ENCODE results near the gene SERTAD4.
"Not testable (repeated sequence)": the region's sequence is repeated elsewhere in the genome, so short reads cannot be mapped to it uniquely, and the experiment has no call there.

SERTAD4 gene

DNA sequence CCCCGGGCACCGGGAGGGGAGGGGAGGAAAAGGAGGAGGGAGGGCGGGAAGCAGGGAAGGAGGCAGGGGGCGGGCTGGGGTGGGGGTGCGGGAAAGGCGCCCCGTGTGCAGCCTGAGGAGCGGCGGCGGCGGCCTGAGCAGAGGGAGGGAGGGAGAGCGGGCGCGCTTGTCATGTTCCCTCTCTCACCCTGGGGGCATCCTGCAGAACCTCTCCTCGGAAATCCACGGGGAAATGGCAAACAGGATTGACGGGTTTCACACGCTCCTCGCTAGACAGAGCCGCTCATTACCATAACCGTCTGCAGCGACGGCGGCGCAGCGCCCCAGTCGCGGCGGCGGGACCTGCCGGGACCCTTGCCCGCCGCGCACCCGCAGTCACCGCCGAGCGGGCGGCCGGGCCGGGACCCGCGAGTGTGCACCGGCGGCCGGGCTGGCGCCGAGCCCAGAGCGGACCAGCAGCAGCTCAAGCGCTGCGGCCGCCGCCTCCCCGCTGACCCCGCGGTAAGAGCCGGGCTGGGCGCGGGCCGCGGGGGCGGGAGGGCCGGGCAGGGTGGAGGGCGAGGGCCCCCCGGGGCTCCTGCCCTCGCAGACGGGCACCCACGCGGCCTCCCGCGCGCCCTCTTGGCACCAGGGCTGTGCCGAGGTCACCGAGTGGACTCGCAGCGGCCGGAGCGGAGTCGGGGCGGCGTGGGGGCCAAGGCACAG lies at the start of gene SERTAD4:
SERTAD4 (plus strand) TSS at position 286 of the 705 bp plus-strand sequence. CDS start 5,165 bp downstream, outside the sequence.
- DNase-seq (ENCODE audit: low read depth), result no peak

DNA sequence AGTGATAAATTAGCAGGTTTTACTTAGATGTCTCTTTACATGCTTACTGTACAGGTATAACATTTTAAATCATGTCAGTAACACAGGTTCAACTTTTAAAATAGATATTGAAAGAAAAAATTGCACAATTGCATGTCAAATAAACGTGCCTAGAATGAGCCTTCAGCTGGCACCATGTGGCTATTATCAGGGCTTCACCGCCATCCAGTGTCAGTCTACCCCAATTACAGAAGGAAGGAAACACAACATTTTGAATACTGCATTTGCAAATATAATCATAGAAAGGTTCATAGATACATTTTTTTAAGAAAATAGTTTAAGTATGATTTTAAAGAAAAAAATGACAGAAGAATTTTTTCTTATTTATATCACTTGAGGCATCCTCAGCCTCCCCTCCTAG lies 47.5 kb upstream of the SERTAD4 start:
- DNase-seq (ENCODE audit: low read depth), result no peak

DNA sequence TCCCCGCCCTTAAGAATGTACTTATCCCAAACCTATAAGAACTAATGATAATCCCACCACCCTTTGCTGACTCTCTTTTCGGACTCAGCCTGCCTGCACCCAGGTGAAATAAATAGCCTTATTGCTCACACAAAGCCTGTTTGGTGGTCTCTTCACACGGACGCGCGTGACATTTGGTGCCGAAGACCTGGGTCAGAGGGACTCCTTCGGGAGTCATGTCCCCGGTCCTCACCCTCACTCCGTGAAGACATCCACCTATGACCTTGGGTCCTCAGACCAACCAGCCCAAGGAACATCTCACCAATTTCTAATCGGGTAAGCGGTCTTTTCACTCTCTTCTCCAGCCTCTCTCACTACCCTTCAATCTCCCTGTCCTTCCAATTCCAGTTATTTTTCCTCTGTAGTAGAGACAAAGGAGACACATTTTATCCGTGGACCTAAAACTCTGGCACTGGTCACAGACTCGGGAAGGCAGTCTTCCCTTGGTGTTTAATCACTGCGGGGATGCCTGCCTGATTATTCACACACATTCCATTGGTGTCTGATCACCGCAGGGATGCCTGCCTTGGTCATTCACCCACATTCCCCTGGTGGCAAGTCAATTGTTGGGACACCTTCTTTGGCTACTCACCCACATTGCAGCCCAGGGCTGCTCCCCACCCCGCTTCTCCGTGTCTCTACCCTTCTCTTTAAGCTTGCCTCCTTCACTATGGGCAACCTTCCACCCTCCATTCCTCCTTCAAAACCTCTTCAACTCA lies 44.6 kb upstream of the SERTAD4 start:
- DNase-seq (ENCODE audit: low read depth), result not testable (repeated sequence)

DNA sequence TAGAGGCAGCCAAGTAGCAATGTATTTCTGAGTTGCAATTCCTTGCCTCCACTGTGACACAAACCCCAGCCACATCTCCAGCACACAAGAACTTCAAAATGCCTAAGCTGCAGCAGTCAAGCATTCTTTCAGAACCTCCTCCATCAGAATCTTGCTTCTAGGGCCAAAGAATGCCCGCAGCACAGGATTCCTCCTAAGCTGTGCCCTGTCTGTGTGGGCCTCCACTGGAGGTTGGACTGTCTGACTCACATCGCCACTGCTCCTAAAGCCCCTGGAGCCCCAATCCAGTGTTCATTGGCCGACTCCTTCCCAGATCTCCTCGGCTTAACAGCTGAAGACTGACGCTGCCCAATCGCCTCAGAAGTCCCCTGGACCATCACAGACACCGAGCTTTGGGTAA lies 43.2 kb upstream of the SERTAD4 start:
- no peak for DNase-seq (ENCODE audit: low read depth)

DNA sequence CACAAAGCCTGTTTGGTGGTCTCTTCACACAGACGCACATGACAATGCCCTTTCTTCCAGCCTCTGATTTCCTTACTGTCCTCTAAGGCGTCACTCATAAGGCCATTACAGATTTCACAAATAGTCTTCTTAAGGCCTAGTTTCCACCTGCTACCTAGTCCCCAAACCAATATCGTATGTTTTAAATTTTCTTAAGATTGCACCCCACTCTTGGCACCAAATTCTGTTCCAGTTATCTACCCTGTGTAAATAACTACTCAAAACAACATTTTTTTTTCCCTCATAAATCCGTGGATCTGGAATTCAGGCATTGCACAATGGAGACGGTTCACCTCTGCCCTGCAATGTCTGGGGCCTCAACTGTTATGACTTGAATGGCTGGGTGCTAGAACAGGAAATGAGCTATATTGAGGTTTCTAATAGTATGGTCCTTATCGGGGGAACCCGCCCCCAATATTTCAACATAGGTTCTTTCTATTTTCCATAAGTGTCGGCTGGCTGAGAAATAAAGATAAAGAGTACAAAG lies 36.9 kb upstream of the SERTAD4 start:
- DNase-seq (ENCODE audit: low read depth), result no peak

DNA sequence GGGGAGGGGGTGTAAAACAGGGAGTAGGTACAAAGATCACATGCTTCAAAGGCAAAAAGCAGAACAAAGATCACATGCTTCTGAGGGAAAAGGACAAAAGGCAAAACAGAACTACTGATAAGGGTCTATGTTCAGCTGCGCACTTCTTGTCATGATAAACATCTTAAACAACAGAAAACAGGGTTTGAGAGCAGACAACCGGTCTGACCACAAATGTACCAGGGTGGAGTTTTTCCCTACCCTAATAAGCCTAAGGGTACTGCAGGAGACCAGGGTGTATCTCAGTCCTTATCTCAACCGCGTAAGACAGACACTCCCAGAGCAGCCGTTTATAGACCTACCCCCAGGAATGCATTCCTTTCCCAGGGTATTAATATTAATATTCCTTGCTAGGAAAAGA lies 36.3 kb upstream of the SERTAD4 start:
- DNase-seq (ENCODE audit: low read depth), result not testable (repeated sequence)

GRCh38 chr1:210198840-210199239 lies 33.8 kb upstream of the SERTAD4 start:
- DNase-seq (ENCODE audit: low read depth), result no peak

DNA sequence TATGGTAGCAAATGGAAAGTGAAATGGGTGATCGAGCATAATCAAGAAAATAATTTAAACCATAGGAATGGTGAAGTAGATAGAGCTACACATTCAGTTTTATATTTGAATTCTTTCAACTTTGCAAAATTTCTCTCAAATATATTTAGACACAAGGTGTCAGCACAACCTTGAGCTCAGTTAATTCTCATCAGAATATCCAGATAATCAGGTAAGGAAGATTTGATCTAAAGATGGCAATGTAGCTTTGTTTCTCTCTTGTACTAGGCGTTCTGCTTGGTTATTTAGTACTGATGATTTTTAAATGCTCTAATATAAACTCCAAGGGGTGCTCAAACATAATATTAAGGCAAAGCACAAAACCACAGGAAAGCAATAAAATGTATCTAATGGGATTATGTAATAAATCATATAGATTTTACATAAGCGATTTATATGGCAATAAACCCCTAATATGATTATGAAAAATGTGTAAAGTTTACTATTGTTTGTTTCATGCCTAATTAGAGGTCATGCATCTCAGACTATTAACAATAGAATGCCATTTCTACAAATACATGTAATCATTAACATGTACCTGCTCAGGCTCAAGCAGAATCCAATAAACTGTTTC lies 32.4 kb upstream of the SERTAD4 start:
- no peak for DNase-seq (ENCODE audit: low read depth)

DNA sequence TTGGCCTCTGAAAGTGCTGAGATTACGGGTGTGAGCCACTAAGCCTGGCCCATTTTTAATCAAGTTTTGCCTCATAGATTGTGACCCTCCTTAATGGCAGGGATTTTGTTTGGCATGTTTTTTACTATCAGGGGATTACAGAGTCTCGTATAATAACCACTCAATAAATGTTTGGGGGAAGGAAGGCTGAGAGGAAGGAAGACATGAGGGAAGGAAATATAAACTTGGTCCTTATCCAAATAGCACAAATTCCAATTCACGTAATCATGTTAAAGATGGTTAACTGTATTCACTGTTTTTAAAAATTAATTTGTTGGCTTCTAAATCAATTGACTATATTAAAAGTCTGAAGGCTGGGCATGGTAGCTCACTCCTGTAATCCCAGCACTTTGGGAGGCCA lies 30.9 kb upstream of the SERTAD4 start:
- no peak for DNase-seq (ENCODE audit: low read depth)

DNA sequence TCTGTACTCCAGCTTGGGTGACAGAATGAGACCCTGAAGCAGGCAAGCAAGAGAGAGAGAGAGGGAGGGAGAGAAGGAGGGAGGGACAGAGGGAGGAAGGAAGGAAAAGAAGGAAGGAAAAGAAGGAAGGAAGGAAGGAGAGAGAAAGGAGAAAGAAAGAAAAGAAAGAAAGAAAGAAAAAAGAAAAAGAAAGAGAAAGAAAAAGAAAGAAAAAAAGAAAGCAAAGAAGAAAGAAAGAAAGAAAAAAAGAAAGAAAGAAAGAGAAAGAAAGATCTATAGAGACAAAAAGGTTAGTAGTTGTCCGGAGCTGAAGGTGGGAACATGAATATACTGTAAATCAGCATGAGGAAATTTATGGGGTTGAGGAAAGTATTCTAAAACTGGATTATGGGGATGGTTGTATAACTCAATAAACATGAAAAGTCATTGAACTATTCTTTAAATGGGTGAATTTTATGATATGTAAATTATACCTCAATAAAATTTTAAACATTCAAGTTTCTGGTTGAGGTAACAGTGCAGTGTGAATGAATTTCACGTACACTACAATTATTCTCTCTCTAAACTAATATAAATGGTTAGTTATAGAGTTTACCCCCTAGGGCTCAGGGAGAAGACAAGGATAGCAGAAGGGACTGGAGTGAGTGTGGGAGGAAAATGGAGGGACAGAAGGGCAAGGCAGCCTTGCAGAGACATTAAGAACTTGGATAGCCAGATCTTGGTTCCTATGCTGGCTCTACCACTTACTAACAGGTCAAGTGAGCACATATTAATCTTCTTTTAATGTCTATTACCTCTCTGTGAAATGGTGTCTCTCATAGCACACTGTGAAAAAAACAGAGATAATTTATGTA lies 24.8 kb upstream of the SERTAD4 start:
- DNase-seq (ENCODE audit: low read depth), result no peak

GRCh38 chr1:210213335-210213734 lies 19.3 kb upstream of the SERTAD4 start:
- no peak for DNase-seq (ENCODE audit: low read depth)

DNA sequence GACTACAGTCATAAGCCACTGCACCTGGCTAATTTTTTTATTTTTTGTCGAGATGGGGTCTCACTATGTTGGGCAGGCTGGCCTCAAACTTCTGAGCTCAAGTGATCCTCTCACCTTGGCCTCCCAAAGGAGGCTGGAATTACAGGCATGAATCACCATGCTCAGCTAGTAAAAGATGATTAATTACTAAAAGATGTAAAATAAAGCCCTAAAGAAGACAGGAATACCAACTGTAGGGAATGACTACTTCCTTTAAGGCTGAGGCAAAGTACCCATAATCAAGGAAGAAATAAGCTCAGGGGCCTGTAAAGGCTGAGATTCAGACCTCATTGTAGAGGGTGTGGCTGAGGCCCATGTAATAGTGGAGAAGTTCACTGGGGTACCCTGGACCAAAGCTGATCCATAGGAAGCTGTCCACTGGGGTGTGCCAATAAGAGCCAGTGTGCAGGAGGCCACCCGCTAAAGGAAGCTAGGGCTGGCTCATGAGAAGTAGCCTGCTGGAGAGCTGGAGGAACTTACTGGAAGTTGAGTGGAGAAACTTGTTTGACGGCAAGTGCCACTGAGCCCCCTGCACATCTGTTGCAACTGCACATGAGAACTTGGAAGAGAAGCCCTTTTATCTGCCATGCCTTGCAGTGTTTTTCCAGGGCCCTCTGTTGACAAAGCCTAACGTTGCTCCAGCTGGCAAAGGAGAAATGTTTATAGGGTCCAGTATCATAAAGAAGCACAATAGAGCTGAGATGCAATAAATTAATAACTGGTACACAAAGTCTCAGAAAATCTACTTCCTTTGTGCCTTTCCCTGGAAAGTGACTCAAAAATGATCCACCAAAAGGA lies 17.8 kb upstream of the SERTAD4 start:
- no peak for DNase-seq (ENCODE audit: low read depth)

DNA sequence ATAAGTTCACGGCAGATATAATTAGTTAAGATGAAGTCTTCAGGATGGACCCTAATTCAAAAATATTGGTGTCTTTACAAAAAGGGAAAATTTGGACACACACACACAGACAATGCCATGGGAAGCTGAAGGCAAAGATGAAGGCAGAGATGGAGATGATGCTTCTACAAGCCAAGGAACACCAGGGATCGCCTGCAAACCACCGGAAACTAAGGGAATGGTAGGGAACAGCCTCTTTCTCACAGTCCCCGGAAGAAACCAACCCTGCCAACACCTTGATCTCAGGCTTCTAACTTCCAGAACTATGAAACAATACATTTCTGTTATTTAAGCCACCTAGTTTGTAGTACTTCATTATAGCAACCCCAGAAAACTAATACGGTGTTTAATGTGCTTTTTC lies 15.1 kb upstream of the SERTAD4 start:
- DNase-seq (ENCODE audit: low read depth), result no peak

DNA sequence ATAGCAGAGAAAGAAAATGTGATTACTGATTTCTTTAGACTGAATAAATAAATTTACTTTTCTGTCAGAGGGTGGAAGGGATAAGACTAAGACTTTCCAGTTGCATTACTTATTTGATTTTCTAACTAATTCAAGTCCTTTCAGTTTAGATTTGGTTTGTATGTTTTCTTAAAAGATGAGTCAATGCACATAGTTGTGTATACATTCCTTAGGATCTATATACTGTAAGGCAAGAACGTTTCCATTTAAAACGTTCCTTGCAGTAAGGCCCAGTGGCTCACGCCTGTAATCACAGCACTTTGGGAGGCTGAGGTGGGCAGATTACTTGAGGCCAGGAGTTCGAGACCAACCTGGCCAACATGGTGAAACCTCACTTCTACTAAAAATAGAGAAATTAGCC lies 14.5 kb upstream of the SERTAD4 start:
- DNase-seq (ENCODE audit: low read depth), result no peak

- no peak for DNase-seq (ENCODE audit: low read depth)
Measured at GRCh38 chr1:210222340-210223006, 10.1 kb upstream of the SERTAD4 start.

DNA sequence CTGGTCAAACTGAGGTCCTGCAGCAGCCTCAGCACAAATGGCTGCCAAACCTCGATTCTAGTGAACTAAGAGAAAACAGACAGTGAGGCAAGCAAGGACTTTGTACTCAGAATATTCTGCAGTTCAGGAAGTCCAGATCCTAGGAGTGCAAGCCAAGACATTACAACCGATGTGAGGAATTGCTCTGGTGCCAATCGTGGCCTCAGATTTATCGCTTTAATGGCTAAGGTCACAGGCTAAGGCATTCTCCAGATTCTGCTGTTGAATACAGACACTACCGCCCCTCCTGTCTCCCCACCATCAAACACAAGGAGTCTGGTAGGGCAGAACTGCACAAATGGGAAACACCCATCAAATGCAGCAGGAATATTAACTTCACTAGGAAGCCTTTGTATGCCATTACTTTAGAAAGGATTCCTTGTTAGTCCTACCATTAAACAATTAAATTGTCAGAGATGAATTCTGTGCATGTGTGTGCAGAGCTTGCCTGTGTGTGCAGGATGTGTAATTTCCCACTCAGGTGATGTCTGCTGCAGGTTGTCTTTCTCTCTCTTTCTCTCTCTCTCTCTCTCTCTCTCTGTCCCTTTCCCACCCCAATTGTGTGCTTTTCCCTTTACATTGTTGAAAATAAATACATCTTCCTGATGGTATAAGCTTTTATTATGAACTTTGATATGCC lies 9.2 kb upstream of the SERTAD4 start:
- DNase-seq (ENCODE audit: low read depth), result no peak

DNA sequence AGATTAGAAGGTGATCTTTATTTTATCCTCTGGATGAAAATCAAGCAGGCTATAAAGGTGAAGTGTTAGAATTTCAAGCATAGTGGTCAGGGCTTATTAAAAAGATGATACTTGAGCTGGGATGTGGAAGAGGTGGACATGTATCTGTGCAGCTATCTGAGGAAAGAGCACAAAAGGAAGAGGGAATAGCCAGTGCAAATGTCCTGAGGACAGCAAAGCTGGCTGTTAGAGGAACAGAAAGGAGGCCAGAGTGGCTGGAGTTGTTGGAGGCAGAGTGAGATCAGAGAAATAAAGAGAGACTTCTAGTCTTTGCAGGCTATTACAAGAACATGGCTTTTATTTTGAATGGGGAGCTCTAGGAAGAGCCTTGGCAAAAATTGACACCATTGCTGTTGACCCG lies 4.4 kb upstream of the SERTAD4 start:
- no peak for DNase-seq (ENCODE audit: low read depth)

GRCh38 chr1:210230149-210230695 lies 2.4 kb upstream of the SERTAD4 start:
- no peak for DNase-seq (ENCODE audit: low read depth)

GRCh38 chr1:210231846-210232510 lies 618 bp upstream of the SERTAD4 start:
- no peak for DNase-seq (ENCODE audit: low read depth)

All from stimulated activated CD8-positive, alpha-beta memory T cell treated with anti-CD3 and anti-CD28 coated beads, Interleukin-15, amount 100 ng/mL, for 24 hours (primary cell).